K562 (cell line): ENCODE measurements around the gene SCYL3. TPM values are rescaled to one million over a fixed set of nuclear protein-coding genes. Genes with fewer than 3 reads are reported as not detected.

ENCODE experiments used
- ATAC-seq: fragments of 200-7000 bp; cut with Tn5 transposase; 3 replicates; pipeline ENCODE4 v1.9.1; 2020; ENCODE audit warnings: moderate library complexity
- BruUV-seq: library from RNA; stranded (reverse); fragments of 400-500 nt; replicated peaks from 2 replicates; lab custom pipeline; 2021; lab: Mats Ljungman, UMichigan
- CTCF ChIA-PET: fragments of 300-600 bp; formaldehyde crosslinking; extraction: SDS; loops from one replicate; lab custom pipeline; 2021; ENCODE audit warnings: low intra/inter-chr PET ratio; lab: Yijun Ruan, JAX
- POLR2A ChIA-PET: fragments of 300-600, 350-650 bp; sonication (Branson Sonifier 250); formaldehyde crosslinking; extraction: SDS; loops from one replicate; lab custom pipeline; 2021; ENCODE audit warnings: antibody characterized with exemption, inconsistent platforms; lab: Yijun Ruan, JAX
- DNase-seq, 4 experiments: peaks; one replicate each; pipeline versions ENCODE4 v3.0.0 to v3.0.0-alpha.2; 2011 to 2018; ENCODE audit warnings: low spot score in 3 of 4, mixed read lengths in 3 of 4; ENCODE audit errors: extremely low read depth in 1 of 4
- FAIRE-seq: peaks from 2 replicates; lab custom pipeline; 2011; peaks lifted over from hg19 to GRCh38; lab: Jason Lieb, UNC
- H2AFZ ChIP-seq: 2 replicates; pipeline ENCODE4 v1.6.0; 2011; ENCODE audit warnings: low read depth, low read length, control low read depth, inconsistent platforms
- H3K27ac ChIP-seq: fragments of 200-600 bp; 3 replicates; pipeline ENCODE4 v1.8.0; 2011; ENCODE audit warnings: low read depth, mild to moderate bottlenecking, control low read depth, inconsistent platforms, low read length, moderate library complexity, mixed read lengths; ENCODE audit errors: extremely low read depth
- H3K27me3 ChIP-seq, 2 experiments: fragments of 300-600 bp in 1 of 2; 2 replicates in 1 of 2; 3 replicates in 1 of 2; pipeline versions ENCODE4 v1.6.0 to v1.8.0; 2011; ENCODE audit warnings: inconsistent platforms in 2 of 2, low read length in 2 of 2, mild to moderate bottlenecking in 1 of 2, mixed read lengths in 1 of 2, moderate library complexity in 1 of 2; ENCODE audit not compliant: control insufficient read depth in 2 of 2, insufficient read depth in 2 of 2
- H3K36me3 ChIP-seq: fragments of 300-600 bp; 3 replicates; pipeline ENCODE4 v1.8.0; 2011; ENCODE audit warnings: mild to moderate bottlenecking, low read length, inconsistent platforms; ENCODE audit not compliant: control insufficient read depth, insufficient read depth
- H3K4me1 ChIP-seq, 2 experiments: fragments of 200-600 bp in 1 of 2; replicated peaks in 1 of 2; 2 replicates in 1 of 2; 3 replicates in 1 of 2; pipeline versions ENCODE4 v1.5.1 to v1.8.0; 2011; ENCODE audit warnings: inconsistent platforms in 2 of 2, low read length in 2 of 2, mild to moderate bottlenecking in 1 of 2, mixed read lengths in 1 of 2, moderate library complexity in 1 of 2; ENCODE audit not compliant: control insufficient read depth in 2 of 2, insufficient read depth in 2 of 2
- H3K4me2 ChIP-seq: 2 replicates; pipeline ENCODE4 v1.6.1; 2011; ENCODE audit warnings: low read length, control low read depth, inconsistent platforms, mixed read lengths; ENCODE audit not compliant: insufficient read depth
- H3K4me3 ChIP-seq: fragments of 200-600 bp; sonication (generic), shearing (Covaris generic); 2 replicates; pipeline ENCODE4 v1.5.1; 2016; ENCODE audit warnings: control low read depth, inconsistent platforms
- H3K79me2 ChIP-seq: fragments of 200-600 bp; 3 replicates; pipeline ENCODE4 v1.8.0; 2011; ENCODE audit warnings: low read length, inconsistent platforms; ENCODE audit not compliant: control insufficient read depth, insufficient read depth
- H3K9ac ChIP-seq, 2 experiments: 2 replicates each; pipeline versions ENCODE4 v1.6.0 to v1.6.1; 2011; ENCODE audit warnings: low read depth in 2 of 2, low read length in 2 of 2, control low read depth in 1 of 2, inconsistent platforms in 1 of 2, mild to moderate bottlenecking in 1 of 2, mixed read lengths in 1 of 2; ENCODE audit not compliant: insufficient read depth in 1 of 2
- H3K9me1 ChIP-seq: one replicate; pipeline ENCODE4 v1.6.0; 2011; ENCODE audit warnings: inconsistent platforms, mild to moderate bottlenecking, low read length, moderate library complexity; ENCODE audit not compliant: control insufficient read depth, insufficient read depth
- H3K9me3 ChIP-seq: replicated peaks from 2 replicates; pipeline ENCODE4 v1.5.1; 2011; ENCODE audit warnings: low read depth, low read length, inconsistent platforms; ENCODE audit not compliant: control insufficient read depth, insufficient read depth
- H4K20me1 ChIP-seq: replicated peaks from 2 replicates; pipeline ENCODE4 v1.6.1; 2011; ENCODE audit warnings: low read length, inconsistent platforms, mixed read lengths; ENCODE audit not compliant: control insufficient read depth, insufficient read depth
- ARID1B ChIP-seq: fragments of 450-650 bp; IDR thresholded peaks from 2 replicates; pipeline ENCODE4 v1.6.1; 2016; ENCODE audit warnings: antibody characterized with exemption, mild to moderate bottlenecking, inconsistent platforms
- ETV1 ChIP-seq: fragments of 450-650 bp; conservative IDR thresholded peaks from 2 replicates; pipeline ENCODE4 v1.6.1; 2016; ENCODE audit warnings: missing genetic modification characterization, control low read depth, low read depth, missing compliant biosample characterization
- FOXA3 ChIP-seq, 2 experiments: fragments of 450-650 bp in 1 of 2; sonication (generic) in 1 of 2; formaldehyde crosslinking; IDR thresholded peaks in 1 of 2; conservative IDR thresholded peaks in 1 of 2; 2 replicates each; pipeline versions ENCODE4 v1.4.0 to v1.8.0; 2020 to 2022; ENCODE audit warnings: mild to moderate bottlenecking in 2 of 2, missing genetic modification reagents in 1 of 2
- HES1 ChIP-seq: fragments of 450-650 bp; IDR thresholded peaks from 2 replicates; pipeline ENCODE4 v1.6.1; 2016; ENCODE audit warnings: low read depth, mild to moderate bottlenecking, moderate library complexity
- HIVEP1 ChIP-seq: fragments of 250-450 bp; sonication (Bioruptor Pico); IDR thresholded peaks from 2 replicates; pipeline ENCODE4 v1.4.0; 2020; ENCODE audit warnings: mild to moderate bottlenecking
- IFI16 ChIP-seq: fragments of 250-450 bp; sonication (Bioruptor Pico); IDR thresholded peaks from 2 replicates; pipeline ENCODE4 v2.1.2; 2022; ENCODE audit warnings: mild to moderate bottlenecking, inconsistent platforms
- KLF6 ChIP-seq: fragments of 250-450 bp; sonication (Bioruptor Pico); IDR thresholded peaks from 2 replicates; pipeline ENCODE4 v1.4.0; 2020; ENCODE audit warnings: mild to moderate bottlenecking, moderate library complexity, borderline replicate concordance
- MAFF ChIP-seq: IDR thresholded peaks from 2 replicates; pipeline ENCODE4 v1.6.1; 2012; ENCODE audit warnings: low read length, improper control_type of control experiment
- MAFG ChIP-seq: fragments of 450-650 bp; conservative IDR thresholded peaks from 2 replicates; pipeline ENCODE4 v1.6.1; 2016; ENCODE audit warnings: missing genetic modification characterization, missing compliant biosample characterization
- MTA1 ChIP-seq: fragments of 450-650 bp; IDR thresholded peaks from 2 replicates; pipeline ENCODE4 v1.6.1; 2017; ENCODE audit warnings: borderline replicate concordance
- MXI1 ChIP-seq: IDR thresholded peaks from 2 replicates; pipeline ENCODE4 v1.6.1; 2011; ENCODE audit warnings: low read depth, mild to moderate bottlenecking, improper control_type of control experiment, low read length
- POLR2AphosphoS5 ChIP-seq: IDR thresholded peaks from 2 replicates; pipeline ENCODE4 v1.6.1; 2011; ENCODE audit warnings: mild to moderate bottlenecking, low read depth, low read length, moderate library complexity; ENCODE audit not compliant: control insufficient read depth, insufficient read depth
- RBM15 ChIP-seq: fragments of 200-400 bp; formaldehyde crosslinking; IDR thresholded peaks from 2 replicates; pipeline ENCODE4 v1.6.1; 2018; ENCODE audit warnings: mild to moderate bottlenecking, low read length, moderate library complexity; ENCODE audit not compliant: insufficient read depth
- RHOXF2B ChIP-seq: fragments of 250-450 bp; sonication (Bioruptor Pico); conservative IDR thresholded peaks from 2 replicates; pipeline ENCODE4 v1.5.1; 2021
- TARDBP ChIP-seq: fragments of 450-650 bp; IDR thresholded peaks from 2 replicates; pipeline ENCODE4 v1.6.1; 2016
- ZC3H11A ChIP-seq: IDR thresholded peaks from 2 replicates; pipeline ENCODE4 v1.6.1; 2012; ENCODE audit warnings: low read depth, low read length, improper control_type of control experiment
- ZEB2 ChIP-seq: fragments of 450-650 bp; IDR thresholded peaks from 2 replicates; pipeline ENCODE4 v1.6.1; 2016
- ZFPM2 ChIP-seq: fragments of 250-450 bp; sonication (Bioruptor Pico); IDR thresholded peaks from 2 replicates; pipeline ENCODE4 v1.5.1; 2022; ENCODE audit warnings: mild to moderate bottlenecking
- ZFX ChIP-seq: sonication (generic); formaldehyde crosslinking; IDR thresholded peaks from 2 replicates; pipeline ENCODE4 v1.8.0; 2022; ENCODE audit warnings: mild to moderate bottlenecking, missing genetic modification reagents, moderate library complexity
- ZNF12 ChIP-seq: sonication (generic); formaldehyde crosslinking; IDR thresholded peaks from 2 replicates; pipeline ENCODE4 v1.4.0; 2020; ENCODE audit warnings: mild to moderate bottlenecking, missing genetic modification reagents
- ZNF197 ChIP-seq: fragments of 200-800 bp; sonication (Bioruptor generic); IDR thresholded peaks from 2 replicates; pipeline ENCODE4 v1.6.1; 2016; ENCODE audit warnings: low read depth, missing genetic modification characterization, missing compliant biosample characterization
- ZNF23 ChIP-seq: fragments of 250-450 bp; sonication (Bioruptor Pico); IDR thresholded peaks from 2 replicates; pipeline ENCODE4 v1.4.0; 2020; ENCODE audit warnings: mild to moderate bottlenecking
- WGBS: fragments of 100-300 bp; shearing (Covaris generic); methylation state at CpG from one replicate; pipeline ENCODE4 v1.1.6; 2016; ENCODE audit warnings: low coverage, mixed read lengths; ENCODE audit not compliant: insufficient coverage; ENCODE audit errors: missing lambda C conversion rate; 5-methylcytosine and 5-hydroxymethylcytosine counted together
- in situ Hi-C: fragments of 300-500 bp; cut with MboI; formaldehyde crosslinking; loops from 4 replicates; pipeline ENCODE4 v1.15.0; 2018; ENCODE audit warnings: inconsistent platforms, mixed read lengths
- intact Hi-C: fragments of 100-400 bp; cut with micrococcal nuclease; formaldehyde crosslinking; loops from 2 replicates; pipeline ENCODE4 v1.14.2; 2022
- polyA plus RNA-seq, 8 experiments: library from polyadenylated mRNA; depleted of rRNA in 4 of 8; stranded (reverse) in 5 of 8; unstranded in 3 of 8; fragments of >200 nt; fragmentation: Nextera tagmentation in 2 of 8; fragmentation: Illumina TruSeq in 1 of 8; extraction: Ambion mirVana in 2 of 8; extraction: Trizol in 1 of 8; gene quantifications; 2 replicates each; pipeline versions ENCODE4 v1.2.1 to v1.2.3, GENCODE V29; 2011 to 2014; ENCODE audit warnings: inconsistent platforms in 1 of 8, missing spikeins in 1 of 8
- total RNA-seq, 7 experiments: library from RNA; depleted of rRNA in 6 of 7; stranded (reverse); fragments of >200 nt in 6 of 7; fragmentation: Illumina TruSeq in 2 of 7; extraction: Trizol in 2 of 7; gene quantifications; 2 replicates each; pipeline versions ENCODE4 v1.2.1 to v1.2.3, GENCODE V29; 2011 to 2021; ENCODE audit warnings: low replicate concordance in 1 of 7
- TF ChIP-seq, protein P1 (sequence below), 2 experiments: fragments of 450-650 bp; IDR thresholded peaks; 2 replicates each; pipeline ENCODE4 v1.6.1; 2016

Gene SCYL3
- total and polyA plus RNA-seq, 9 of the 15 experiments (the other 6 are each of a cell fraction or from before 2014, with no cell fraction given) = 3.6 to 11.4 (median 7.1) TPM

DNA sequence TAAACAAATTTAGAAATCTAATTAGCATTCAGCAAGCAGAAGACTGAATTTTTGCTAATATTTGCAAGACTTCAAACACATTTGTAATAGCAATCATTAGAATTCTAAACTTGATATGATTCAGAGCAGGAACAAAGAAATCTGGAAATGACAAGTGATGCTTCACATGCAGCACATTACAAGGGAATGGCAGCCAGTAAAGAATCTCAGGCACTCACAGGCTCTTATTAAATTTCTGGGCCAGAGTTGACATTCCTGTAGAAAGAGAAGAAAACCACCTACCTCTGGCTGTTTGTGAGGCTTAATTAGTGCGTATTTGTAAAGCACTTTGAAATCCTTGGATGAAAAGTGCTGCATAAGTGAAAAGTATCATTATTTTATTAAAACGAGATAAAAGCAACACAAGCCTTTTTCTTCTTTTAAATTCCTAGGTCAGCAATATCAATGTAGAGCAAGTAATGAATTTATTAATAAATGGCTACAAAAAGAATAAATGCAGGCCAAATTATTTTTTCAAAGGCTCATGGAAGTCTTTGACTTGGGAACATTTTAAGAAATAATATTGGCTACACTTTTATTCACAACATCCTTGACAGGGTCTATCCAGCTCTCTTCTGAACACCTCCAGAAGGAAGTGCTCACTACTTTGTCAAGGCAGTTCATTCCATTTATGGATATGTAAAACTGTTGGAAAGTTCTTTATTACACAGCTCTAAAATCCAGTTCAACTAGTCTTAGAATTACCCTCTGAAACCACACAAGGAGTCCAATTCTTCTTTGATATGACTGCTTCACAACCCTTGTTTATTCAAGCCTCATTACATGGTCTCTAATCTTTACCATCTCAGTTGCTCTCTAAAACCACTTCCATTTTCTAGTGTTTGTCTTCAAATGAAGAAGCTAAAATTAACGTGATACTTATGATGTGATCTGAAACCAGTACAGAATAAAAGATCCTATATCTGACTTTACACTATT lies 32.1 kb upstream of the SCYL3 start:
- in situ Hi-C loops (no loop called here), intact Hi-C loops (loop anchor here (5.0 to 10.0 kb wide), 3 partner anchors 371 to 1302 kb away; no protein-coding TSS in a partner anchor)
- Histone ChIP-seq H2AFZ (no peak overlapping the region), H3K9me3 (no peaks in the 10 kb centered on the region), H3K36me3 (no peaks in the 10 kb centered on the region), H3K4me3 (no peak overlapping the region), H3K9me1 (no peaks in the 10 kb centered on the region), H3K27ac (no peak overlapping the region), H3K4me2 (no peak overlapping the region), H3K9ac (no peak overlapping the region), H3K27me3 (no peaks in the 10 kb centered on the region), H3K4me1 (no peaks in the 10 kb centered on the region), H3K79me2 (no peaks in the 10 kb centered on the region), H4K20me1 (no peaks in the 10 kb centered on the region)
- ChIA-PET CTCF (no interaction called here), POLR2A (no interaction called here)
- DNase-seq (no peak), FAIRE-seq (no peak), ATAC-seq (no peak)
- no TSS peak for BruUV-seq
- 2% methylated on average over 3 of the region's 3 CpGs for WGBS
- no peak for TF ChIP-seq MXI1
- TF ChIP-seq HES1 = no peak
- no peak for TF ChIP-seq TARDBP
- TF ChIP-seq, protein P1, sequence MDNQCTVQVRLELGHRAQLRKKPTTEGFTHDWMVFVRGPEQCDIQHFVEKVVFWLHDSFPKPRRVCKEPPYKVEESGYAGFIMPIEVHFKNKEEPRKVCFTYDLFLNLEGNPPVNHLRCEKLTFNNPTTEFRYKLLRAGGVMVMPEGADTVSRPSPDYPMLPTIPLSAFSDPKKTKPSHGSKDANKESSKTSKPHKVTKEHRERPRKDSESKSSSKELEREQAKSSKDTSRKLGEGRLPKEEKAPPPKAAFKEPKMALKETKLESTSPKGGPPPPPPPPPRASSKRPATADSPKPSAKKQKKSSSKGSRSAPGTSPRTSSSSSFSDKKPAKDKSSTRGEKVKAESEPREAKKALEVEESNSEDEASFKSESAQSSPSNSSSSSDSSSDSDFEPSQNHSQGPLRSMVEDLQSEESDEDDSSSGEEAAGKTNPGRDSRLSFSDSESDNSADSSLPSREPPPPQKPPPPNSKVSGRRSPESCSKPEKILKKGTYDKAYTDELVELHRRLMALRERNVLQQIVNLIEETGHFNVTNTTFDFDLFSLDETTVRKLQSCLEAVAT (IDR thresholded peaks at IDR 0.05) = no peak
- TF ChIP-seq MTA1 = no peak
- TF ChIP-seq ZNF23 (CRISPR knock-in tag) = no peak
- no peak for TF ChIP-seq ETV1 (tag)
- TF ChIP-seq POLR2AphosphoS5 = no peak
- TF ChIP-seq ARID1B = no peak
- no peak for TF ChIP-seq RBM15
- TF ChIP-seq ZFX = no peak
- TF ChIP-seq KLF6 = no peak
- no peak for TF ChIP-seq ZEB2
- no peak for TF ChIP-seq RHOXF2B
- no peak for TF ChIP-seq ZFPM2 (CRISPR knock-in tag)
- TF ChIP-seq ZNF197 (CRISPR knock-in tag) = no peak
- TF ChIP-seq FOXA3 (CRISPR knock-in tag; conservative IDR thresholded peaks at IDR 0.05 in 1 of 2, IDR thresholded peaks at IDR 0.05 in 1 of 2) = peak in 1 of 2 experiments; percentile 88; a peak in 2 of 4 replicates
- TF ChIP-seq IFI16 (CRISPR knock-in tag) = no peak
- no peak for TF ChIP-seq ZC3H11A
- no peak for TF ChIP-seq ZNF12 (CRISPR knock-in tag)
- TF ChIP-seq MAFF = peak; percentile 17; the same call in 1 of the 2 replicates
- 0 out of 2 replicates have a peak, but pooled peaks have one; percentile 22 for TF ChIP-seq MAFG (tag)
- TF ChIP-seq HIVEP1 (CRISPR knock-in tag) = no peak
